ENCODE results near the gene LCOR. TPM values are rescaled to one million over a fixed set of nuclear protein-coding genes. Genes with fewer than 3 reads are reported as not detected.

Gene LCOR
- total and polyA plus RNA-seq, 5 experiments from 2014 or later: 18.9 to 51.2 (median 26.6) TPM

DNA sequence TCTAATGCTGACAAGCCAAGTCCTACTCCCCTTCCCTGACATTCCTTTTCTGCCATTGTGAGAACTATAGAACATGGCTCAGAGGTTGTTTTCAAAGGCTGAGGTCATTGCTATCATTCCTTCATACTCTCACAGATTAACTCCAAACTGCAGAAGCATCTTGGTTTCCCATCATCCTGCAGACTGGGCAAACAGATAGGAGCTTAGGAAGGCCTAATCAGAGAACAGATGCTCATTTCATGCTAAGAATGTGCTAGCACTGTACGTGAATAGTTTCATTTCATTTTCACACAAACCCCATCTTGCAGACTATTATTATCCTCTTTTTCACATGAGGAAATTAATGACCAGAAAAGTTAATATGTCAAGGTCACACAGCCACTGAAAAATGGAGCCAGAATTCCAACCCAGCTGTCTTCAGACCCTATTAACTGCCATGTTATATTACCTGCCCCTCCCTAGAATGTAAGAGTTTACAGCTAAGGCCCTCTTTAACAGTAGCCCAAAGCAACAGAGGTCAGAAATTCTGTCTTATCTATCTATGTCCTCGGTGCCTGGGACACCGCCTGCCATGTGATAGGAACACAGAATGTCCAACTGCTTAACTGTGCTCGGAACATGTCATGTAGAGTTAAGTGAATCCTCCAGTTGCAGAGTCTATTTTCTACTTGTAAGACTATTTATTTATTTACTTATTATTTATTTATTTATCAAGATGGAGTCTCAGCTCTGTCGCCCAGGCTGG, 2.9 kb upstream of the LCOR start:
- DNase-seq: no peak
- POLR2A ChIA-PET: interaction anchor here (0.6 kb wide), 1 partner anchor 381 kb away, joined by 3 read pairs; no protein-coding TSS in a partner anchor
- Mint-ChIP-seq H3K36me3 (no peaks in the 10 kb centered on the region), H3K27me3 (no peaks in the 10 kb centered on the region), H3K4me3 (no peak overlapping the region), H3K4me1 (peaks cover 12 to 28% (median 25%) of the 10 kb centered on the region in 4 donors), H3K9me3 (peaks cover 0 to 2% (median 0%) of the 10 kb centered on the region in 9 donors), H3K27ac (peak overlapping the region in 3 of 10 donors; percentile 37 to 40 (median 39))
- ATAC-seq: no peak

DNA sequence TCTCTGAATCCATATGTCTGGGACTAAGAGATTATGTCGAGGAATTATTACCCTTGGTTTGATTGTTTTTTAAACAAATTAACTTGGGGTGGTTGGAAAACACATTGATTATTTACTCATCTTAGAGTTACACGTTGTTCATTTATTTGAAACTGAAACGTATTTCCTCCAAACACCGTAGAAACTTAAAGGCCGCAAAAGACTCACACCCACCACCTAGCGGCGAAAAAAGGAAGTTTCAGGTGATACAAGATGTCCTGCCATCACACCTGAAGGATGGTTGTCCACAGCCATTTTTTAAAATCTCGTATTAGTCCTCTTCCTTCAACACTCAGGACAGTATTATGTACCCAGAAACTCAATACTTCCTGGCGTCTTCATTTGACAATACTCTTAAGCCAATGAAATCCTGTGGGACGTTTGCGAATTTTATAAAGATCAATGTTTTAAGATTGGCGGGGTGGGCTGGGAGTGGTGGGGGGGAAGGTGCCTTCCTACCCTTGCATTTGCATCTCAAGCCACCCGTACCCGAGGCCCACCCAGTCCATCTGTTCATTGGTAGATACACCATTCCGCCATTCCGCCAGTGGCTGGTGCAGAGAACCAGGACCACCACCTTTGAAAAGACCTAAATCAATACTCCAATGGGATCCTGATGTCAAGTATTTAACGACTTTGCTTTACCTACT, 1.4 kb upstream of the LCOR start:
- Mint-ChIP-seq H3K4me3 (peak overlapping the region; percentile 51 to 96 (median 85)), H3K27me3 (no peaks in the 10 kb centered on the region), H3K27ac (peak overlapping the region; percentile 83 to 96 (median 91)), H3K36me3 (no peaks in the 10 kb centered on the region), H3K4me1 (peaks cover 16 to 43% (median 37%) of the 10 kb centered on the region in 4 donors), H3K9me3 (peaks cover 0 to 2% (median 0%) of the 10 kb centered on the region in 9 donors)
- ATAC-seq (peak in 1 of 2 donors; percentile 10), DNase-seq (peak; percentile 49 to 88 (median 78))
- POLR2A ChIA-PET: no interaction called here

DNA sequence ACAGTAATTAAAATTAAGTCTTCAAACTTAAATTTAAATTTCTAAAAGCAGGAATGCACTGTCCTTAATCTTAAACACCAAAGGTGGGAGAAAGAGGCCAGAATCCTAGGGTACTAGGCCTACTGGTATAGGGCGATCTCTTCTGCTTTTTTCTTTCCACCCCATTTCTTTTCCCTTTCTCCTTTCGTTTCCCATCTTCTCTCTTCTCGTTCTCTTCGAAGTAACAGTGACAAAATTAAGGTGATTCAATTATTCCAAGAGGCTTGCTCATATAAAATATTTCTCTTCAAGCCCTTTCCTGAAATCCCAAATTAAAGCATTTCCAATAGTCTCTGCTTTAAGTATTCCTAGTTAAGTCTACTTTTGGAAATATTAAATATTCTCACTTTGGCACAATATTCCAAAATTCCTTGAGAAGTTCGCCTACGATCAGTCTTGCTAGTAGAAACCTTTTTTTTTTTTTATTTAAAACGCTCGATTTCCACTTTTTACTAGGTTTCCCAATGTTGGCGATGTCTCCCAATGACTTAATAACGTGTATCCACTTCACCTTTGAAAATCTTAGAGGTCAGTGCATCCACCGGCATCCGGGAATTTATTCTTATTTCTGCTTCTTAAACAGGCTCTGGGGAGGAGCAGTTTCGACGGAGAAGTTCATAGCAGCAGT, 765 bp upstream of the LCOR start:
- Mint-ChIP-seq H3K9me3 (peaks cover 0 to 2% (median 0%) of the 10 kb centered on the region in 9 donors), H3K36me3 (peaks cover 0 to 1% (median 0%) of the 10 kb centered on the region in 3 donors), H3K4me3 (peak overlapping the region; percentile 83 to 96 (median 92)), H3K4me1 (peaks cover 20 to 49% (median 43%) of the 10 kb centered on the region in 4 donors), H3K27me3 (no peaks in the 10 kb centered on the region), H3K27ac (peak overlapping the region; percentile 91 to 98 (median 95))
- POLR2A ChIA-PET: no interaction called here
- peak in 1 of 10 donors; percentile 15 for DNase-seq
- ATAC-seq: no peak

DNA sequence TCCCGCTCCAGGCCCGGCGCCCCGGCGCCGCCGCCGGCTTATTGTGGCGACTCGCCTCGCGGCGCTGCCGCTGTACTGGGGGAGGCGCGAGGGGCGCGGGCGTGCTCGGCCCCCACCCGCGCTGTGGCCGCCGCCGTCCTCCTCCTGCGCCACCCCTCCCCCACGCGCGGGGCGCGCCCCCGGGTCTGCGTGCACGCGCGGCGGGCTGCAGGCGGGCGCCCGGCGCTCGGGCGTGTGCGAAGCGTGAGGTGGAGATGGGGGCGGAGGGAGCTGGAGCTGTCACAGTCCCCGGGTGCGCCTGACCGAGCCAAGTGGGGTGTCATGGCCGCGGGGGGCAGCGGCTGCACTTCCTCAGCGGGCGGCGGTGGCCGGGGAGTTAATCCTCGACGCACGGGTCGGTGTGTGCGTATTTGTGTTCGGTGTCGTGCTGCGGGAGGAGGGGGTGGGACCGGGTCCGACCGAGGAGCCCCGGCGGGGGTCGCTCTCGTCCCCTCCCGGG, 672 bp downstream of the LCOR start:
- Mint-ChIP-seq H3K9me3 (peaks cover 0 to 2% (median 0%) of the 10 kb centered on the region in 9 donors), H3K4me3 (peak overlapping the region; percentile 76 to 94 (median 84)), H3K36me3 (peaks cover 0 to 9% (median 0%) of the 10 kb centered on the region in 3 donors), H3K27ac (peak overlapping the region in 9 of 10 donors; percentile 65 to 93 (median 86)), H3K4me1 (peaks cover 25 to 61% (median 54%) of the 10 kb centered on the region in 4 donors), H3K27me3 (no peaks in the 10 kb centered on the region)
- POLR2A ChIA-PET: interaction anchor here (0.6 to 1.9 kb wide), 5 partner anchors 10 to 568 kb away, joined by 3 to 12 read pairs (median 3); partner anchors contain the start of genes RRP12 and TM9SF3
- ATAC-seq (peak; percentile 70), DNase-seq (peak; percentile 76 to 92 (median 88))

DNA sequence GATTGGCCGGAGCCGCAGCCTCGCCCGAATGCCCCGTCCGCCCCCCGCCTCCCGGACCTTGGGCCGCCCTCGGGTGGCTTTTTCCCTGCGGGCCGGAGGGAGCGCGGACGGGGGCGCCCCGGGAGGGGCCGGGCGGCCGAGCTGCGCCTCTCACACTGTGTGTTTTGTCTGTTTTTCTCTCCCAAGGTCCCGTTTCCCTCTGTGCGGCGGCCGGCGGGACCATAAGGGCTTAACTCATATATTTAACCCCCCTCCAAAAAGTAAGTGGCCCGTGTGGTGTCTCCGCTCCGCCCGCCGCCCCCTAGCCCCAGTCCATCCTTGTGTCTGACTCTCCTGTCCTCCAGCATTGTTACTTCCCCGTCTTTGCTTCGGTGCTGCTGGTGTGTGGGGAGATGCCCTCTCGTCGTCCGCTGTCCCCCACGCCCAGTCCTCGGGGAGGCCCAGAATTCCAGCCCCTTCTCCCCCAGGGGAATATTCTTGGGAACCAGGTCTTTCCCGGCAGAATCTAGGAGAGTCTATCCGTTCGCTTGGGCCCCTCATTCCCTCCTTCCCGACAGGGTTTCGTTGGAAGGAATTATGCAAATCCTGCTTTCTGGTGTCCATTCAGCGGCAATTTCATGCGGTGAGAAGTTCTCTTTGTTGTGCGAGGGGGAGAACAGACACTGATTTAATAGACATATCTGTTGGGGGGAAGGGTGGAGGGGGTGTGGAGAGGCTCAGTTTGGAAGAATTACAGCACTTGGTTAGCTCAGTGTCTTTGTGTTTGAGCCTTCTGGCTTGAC, 1.3 kb downstream of the LCOR start:
- ATAC-seq (no peak), DNase-seq (peak in 3 of 10 donors; percentile 1 to 15 (median 4))
- H3K36me3 Mint-ChIP-seq: peaks cover 0 to 13% (median 0%) of the 10 kb centered on the region in 3 donors
- no peaks in the 10 kb centered on the region for H3K27me3 Mint-ChIP-seq
- peaks cover 0 to 2% (median 0%) of the 10 kb centered on the region in 9 donors for H3K9me3 Mint-ChIP-seq
- peak overlapping the region; percentile 84 to 93 (median 91) for H3K27ac Mint-ChIP-seq
- peaks cover 27 to 68% (median 60%) of the 10 kb centered on the region in 4 donors for H3K4me1 Mint-ChIP-seq
- H3K4me3 Mint-ChIP-seq: peak overlapping the region; percentile 86 to 96 (median 92)
- POLR2A ChIA-PET: interaction anchor here (0.7 to 1.9 kb wide), 3 partner anchors 23 to 246 kb away, joined by 3 to 12 read pairs (median 3); partner anchors contain the start of genes PIK3AP1 and TM9SF3

DNA sequence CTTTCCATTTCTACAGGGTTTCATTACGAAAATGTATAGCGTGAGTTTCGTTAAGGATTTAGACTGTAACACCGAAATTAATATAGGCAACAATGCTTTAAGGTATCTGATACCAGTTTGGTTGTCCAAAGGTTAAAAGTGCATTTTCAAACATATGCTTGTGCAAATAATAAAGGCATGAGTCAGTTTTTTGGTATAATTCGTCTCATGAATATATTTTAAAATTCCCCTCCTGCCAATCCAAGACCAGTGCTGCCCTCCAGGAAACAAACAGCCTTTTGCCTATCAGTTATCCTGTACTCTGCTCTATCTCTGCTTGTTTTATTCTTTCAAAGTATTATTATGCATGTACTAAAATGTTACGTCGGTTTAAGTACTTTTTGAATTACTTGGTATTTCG, 2.0 kb downstream of the LCOR start:
- H3K4me1 Mint-ChIP-seq: peaks cover 31 to 75% (median 67%) of the 10 kb centered on the region in 4 donors
- H3K36me3 Mint-ChIP-seq: peaks cover 0 to 16% (median 0%) of the 10 kb centered on the region in 3 donors
- peak overlapping the region; percentile 86 to 96 (median 92) for H3K4me3 Mint-ChIP-seq
- H3K9me3 Mint-ChIP-seq: peaks cover 0 to 2% (median 0%) of the 10 kb centered on the region in 9 donors
- ATAC-seq (no peak), DNase-seq (no peak)
- H3K27ac Mint-ChIP-seq: peak overlapping the region; percentile 84 to 93 (median 91)
- H3K27me3 Mint-ChIP-seq: no peaks in the 10 kb centered on the region
- POLR2A ChIA-PET: interaction anchor here (0.7 kb wide), 1 partner anchor 114 kb away, joined by 3 read pairs; the partner anchor contains the start of gene PIK3AP1

DNA sequence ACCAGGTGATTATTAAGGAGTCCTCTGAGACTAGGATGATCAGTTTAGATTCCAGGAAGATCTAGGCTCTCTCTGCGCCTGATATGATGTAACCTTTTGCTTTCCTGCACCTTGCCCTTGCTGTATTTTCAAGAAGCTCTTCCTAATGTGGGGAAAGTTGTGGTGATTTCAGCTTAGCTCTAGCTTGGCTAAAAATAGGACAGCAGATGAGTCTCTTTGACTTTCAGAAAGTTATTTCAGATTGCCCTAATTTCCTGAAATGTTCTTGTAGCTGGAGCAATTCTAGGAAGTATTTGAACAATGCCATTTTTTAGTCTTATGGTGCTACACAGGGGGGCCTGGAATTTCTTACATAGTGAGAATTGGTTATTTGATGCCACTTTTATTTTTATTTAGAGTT, 3.8 kb downstream of the LCOR start:
- H3K36me3 Mint-ChIP-seq: peaks cover 0 to 16% (median 0%) of the 10 kb centered on the region in 3 donors
- ATAC-seq (no peak), DNase-seq (no peak)
- H3K4me1 Mint-ChIP-seq: peaks cover 37 to 81% (median 72%) of the 10 kb centered on the region in 4 donors
- no peaks in the 10 kb centered on the region for H3K9me3 Mint-ChIP-seq
- no peaks in the 10 kb centered on the region for H3K27me3 Mint-ChIP-seq
- H3K27ac Mint-ChIP-seq: peak overlapping the region in 3 of 10 donors; percentile 30 to 53 (median 39)
- H3K4me3 Mint-ChIP-seq: peak overlapping the region in 7 of 10 donors; percentile 11 to 80 (median 53)
- POLR2A ChIA-PET: no interaction called here

DNA sequence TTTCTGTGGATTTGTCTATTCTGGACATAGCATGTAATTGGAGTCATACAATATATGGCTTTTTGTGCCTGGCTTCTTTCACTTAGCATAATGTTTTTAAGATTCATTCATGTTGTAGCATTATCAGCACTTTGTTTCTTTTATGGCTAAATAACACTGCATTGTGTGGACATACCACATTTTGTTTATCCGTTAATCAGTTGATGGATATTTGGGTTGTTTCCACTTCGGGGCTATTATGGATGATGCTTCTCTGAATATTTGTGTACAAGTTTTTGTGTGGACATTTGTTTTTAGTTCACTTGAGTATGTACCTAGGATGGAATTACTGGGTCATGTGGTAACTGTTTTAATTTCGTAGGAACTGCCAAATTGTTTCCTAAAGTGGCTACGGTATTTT, 6.4 kb downstream of the LCOR start:
- Mint-ChIP-seq H3K36me3 (peaks cover 0 to 19% (median 0%) of the 10 kb centered on the region in 3 donors), H3K27me3 (no peaks in the 10 kb centered on the region), H3K27ac (peak overlapping the region in 2 of 10 donors; percentile 2 to 40), H3K4me1 (peaks cover 38 to 94% (median 79%) of the 10 kb centered on the region in 4 donors), H3K4me3 (peak overlapping the region in 3 of 10 donors; percentile 7 to 20 (median 9)), H3K9me3 (no peaks in the 10 kb centered on the region)
- POLR2A ChIA-PET: no interaction called here
- no peak for DNase-seq
- no peak for ATAC-seq

DNA sequence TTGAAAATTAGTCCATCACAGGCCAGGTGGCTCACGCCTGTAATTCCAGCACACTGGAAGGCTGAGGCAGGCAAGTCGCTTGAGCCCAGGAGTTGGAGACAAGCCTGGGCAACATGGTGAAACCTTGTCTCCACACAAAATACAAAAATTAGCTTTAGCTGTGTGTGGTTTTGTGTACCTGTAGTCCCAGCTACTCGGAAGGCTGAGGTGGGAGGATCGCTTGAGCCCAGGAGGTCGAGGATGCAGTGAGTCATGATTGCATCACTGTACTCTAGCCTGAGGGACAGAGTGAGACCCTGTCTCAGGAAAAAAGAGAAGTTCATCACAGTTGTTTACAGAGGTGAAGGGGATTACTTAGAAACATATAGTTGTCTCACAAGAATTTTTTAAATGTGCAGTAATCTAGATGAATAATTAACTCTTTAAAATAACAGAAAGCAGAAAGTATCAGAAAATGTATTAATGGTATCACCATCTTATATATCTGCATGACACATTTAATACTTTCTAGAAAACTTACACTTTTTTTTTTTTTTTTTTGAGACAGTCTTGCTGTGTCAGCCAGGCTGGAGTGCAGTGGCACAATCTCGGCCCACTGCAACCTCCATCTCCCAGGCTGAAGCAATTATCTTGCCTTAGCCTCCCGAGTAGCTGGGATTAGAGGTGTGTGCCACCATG, 8.9 kb downstream of the LCOR start:
- peaks cover 0 to 19% (median 0%) of the 10 kb centered on the region in 3 donors for H3K36me3 Mint-ChIP-seq
- no peaks in the 10 kb centered on the region for H3K27me3 Mint-ChIP-seq
- POLR2A ChIA-PET: interaction anchor here (0.6 to 0.7 kb wide), 2 partner anchors 243 to 823 kb away, joined by 4 read pairs; no protein-coding TSS in a partner anchor
- peaks cover 33 to 88% (median 78%) of the 10 kb centered on the region in 4 donors for H3K4me1 Mint-ChIP-seq
- H3K9me3 Mint-ChIP-seq: no peaks in the 10 kb centered on the region
- ATAC-seq (peak in 1 of 2 donors; percentile 41), DNase-seq (no peak)
- peak overlapping the region in 1 of 10 donors; percentile 1 for H3K4me3 Mint-ChIP-seq
- peak overlapping the region in 2 of 10 donors; percentile 52 to 59 for H3K27ac Mint-ChIP-seq

DNA sequence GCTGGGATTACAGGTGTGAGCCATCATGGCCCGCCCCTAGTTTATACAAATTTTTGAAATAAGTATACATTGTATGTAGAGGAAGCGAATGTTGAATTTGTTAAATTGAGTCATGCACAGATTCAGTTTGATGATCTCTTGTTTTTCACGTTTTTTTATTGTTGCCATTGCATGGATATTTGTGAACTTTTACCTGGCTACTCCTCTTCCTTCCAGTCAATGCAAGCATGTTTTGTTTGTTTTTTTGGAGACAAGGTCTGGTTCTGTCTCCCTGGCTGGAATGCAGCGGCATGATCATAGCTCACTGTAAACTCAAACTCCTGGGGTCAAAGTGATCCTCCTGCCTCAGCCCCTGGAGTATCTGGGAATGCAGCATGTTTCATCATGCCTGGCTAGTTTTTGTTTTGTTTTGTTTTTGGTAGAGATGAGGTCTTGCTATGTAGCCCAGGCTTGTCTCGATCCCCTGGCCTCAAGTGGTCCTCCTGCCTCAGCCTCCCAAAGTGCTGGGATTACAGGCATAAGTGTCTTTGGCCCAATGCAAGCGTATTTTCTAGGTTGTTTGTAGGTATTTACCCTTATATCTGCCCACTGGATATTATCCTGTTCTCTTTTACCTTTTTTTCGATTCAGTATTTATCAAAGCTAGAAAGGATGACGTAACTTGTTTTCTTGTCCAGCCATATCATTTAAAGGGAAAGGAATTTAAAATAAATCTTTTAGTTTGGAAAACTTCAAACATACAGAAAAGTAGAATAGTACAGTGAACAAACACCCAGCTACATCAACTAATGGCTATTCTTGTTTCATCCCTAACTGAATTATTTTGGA, 11.0 kb downstream of the LCOR start:
- ATAC-seq (no peak), DNase-seq (no peak)
- H3K4me1 Mint-ChIP-seq: peaks cover 30 to 88% (median 74%) of the 10 kb centered on the region in 4 donors
- POLR2A ChIA-PET: interaction anchor here (0.9 kb wide), 1 partner anchor 11 kb away, joined by 3 read pairs; the partner anchor contains the start of gene LCOR
- H3K27ac Mint-ChIP-seq: peak overlapping the region in 6 of 10 donors; percentile 12 to 88 (median 62)
- H3K36me3 Mint-ChIP-seq: peaks cover 0 to 8% (median 0%) of the 10 kb centered on the region in 3 donors
- H3K27me3 Mint-ChIP-seq: no peaks in the 10 kb centered on the region
- H3K4me3 Mint-ChIP-seq: peak overlapping the region in 4 of 10 donors; percentile 10 to 43 (median 12)
- H3K9me3 Mint-ChIP-seq: no peaks in the 10 kb centered on the region

Measured in naive thymus-derived CD8-positive, alpha-beta T cell (primary cell).